Glomerular endothelial cell (primary cell): ENCODE measurements around the gene SMCO4. TPM values are rescaled to one million over a fixed set of nuclear protein-coding genes. Genes with fewer than 3 reads are reported as not detected.

ENCODE experiments used
- DNase-seq: peaks from one replicate; pipeline ENCODE4 v3.0.0-alpha.2; 2011; ENCODE audit warnings: low read depth, low spot score; ENCODE audit errors: extremely low read depth
- total RNA-seq: library from RNA; depleted of rRNA; stranded (reverse); fragments of >200 nt; gene quantifications from 2 replicates; pipeline ENCODE4 v1.2.3, GENCODE V29; 2015

SMCO4 gene
- total RNA-seq, 1 donor from 2014 or later: 24.0 TPM

- no peak for DNase-seq
Observed at GRCh38 chr11:93529707-93530467, 13.3 kb downstream of the SMCO4 start.

DNA sequence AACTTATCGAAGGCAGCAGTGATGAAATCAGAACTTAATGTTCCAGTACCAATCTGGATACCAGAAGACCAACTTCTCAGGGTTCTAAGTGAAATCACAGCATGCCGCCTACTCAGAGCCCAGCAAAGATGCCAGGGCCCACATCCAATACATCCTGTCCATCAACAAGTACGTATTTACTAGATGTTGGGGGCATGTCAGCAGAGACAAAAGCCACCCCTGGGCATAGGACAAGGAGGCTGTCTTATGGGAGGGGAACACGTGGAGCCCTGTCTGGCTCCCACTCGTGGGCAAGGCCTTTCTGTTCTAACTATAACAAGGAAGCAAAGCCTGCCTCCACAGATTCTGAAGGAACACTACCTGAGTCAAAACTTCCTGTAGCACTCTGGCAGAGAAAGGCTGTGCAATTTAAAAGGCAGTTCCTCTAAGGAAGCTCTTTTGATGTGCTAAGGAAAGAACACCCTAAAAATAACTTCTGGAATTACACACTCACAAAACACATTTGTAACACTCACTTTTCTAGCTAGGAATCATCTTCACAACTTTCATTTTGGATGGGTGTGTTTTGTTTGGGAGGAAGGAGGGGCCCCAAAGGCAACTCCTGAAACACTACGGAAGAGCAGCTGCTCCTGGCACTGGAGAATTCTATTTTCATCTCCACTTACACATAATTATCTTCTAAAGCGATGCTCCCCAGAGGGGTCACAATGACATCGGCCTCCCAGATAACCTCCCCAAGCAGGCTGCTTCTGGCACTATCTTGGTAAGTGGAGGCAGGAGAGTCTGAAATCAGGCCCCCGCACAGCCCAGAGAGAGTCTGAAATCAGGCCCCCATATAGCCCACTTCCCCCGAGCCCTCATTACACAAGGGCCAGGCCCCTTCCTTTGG lies 14.2 kb downstream of the SMCO4 start:
- no peak for DNase-seq

GRCh38 chr11:93528252-93528651 lies 14.9 kb downstream of the SMCO4 start:
- DNase-seq: no peak

- no peak for DNase-seq
Observed at GRCh38 chr11:93526641-93527583, 16.3 kb downstream of the SMCO4 start.

DNA sequence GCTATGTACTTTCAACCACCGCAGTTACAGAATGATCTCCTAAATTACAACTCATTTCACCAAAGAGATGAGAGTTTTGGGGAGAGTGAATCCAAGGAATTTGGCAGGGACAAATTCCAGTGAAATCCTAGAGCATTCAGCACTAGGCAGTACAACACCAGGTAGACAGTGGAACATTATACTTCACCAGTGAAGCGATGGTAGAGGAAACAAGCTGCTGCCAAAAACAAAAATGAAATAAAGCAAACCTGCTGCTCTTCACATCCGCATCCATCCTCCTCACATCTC lies 16.9 kb downstream of the SMCO4 start:
- DNase-seq: no peak

- no peak for DNase-seq
Observed at GRCh38 chr11:93525601-93526345, 17.4 kb downstream of the SMCO4 start.

DNA sequence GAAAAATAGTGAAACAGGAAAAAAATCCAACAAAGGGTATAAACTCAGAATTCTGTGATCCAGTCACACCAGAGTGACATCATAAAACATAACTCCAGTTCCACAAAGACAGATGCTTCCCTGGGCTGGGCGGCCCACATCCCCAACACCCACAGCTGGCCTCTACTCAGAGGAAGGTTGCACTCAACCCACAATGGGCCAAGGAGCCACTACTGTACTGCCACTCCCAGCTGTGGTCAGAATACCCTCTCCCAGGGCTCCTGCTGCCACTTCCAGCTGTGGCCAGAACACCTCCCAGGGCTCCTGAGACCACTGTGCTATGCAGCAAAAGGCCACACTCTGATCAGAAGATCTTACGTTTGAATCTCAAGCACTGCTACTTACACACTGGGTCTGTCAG lies 18.3 kb downstream of the SMCO4 start:
- no peak for DNase-seq

DNA sequence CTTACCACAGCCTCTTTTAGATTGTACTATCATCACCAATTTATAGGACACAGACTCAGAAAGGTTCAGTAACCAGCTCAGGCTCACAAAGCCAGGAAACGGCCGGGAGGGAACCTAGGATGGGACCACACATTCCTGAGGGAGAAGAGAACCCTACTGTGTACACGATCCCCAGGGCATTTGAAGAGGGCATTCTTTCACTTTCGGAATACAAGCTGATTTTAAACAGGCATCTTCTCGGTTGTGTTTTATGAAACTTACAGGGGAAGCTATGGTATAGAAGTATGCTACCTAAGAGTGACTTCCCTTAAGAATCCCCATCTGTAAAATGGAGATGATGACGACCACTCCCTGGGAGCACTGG lies 19.0 kb downstream of the SMCO4 start:
- no peak for DNase-seq

DNA sequence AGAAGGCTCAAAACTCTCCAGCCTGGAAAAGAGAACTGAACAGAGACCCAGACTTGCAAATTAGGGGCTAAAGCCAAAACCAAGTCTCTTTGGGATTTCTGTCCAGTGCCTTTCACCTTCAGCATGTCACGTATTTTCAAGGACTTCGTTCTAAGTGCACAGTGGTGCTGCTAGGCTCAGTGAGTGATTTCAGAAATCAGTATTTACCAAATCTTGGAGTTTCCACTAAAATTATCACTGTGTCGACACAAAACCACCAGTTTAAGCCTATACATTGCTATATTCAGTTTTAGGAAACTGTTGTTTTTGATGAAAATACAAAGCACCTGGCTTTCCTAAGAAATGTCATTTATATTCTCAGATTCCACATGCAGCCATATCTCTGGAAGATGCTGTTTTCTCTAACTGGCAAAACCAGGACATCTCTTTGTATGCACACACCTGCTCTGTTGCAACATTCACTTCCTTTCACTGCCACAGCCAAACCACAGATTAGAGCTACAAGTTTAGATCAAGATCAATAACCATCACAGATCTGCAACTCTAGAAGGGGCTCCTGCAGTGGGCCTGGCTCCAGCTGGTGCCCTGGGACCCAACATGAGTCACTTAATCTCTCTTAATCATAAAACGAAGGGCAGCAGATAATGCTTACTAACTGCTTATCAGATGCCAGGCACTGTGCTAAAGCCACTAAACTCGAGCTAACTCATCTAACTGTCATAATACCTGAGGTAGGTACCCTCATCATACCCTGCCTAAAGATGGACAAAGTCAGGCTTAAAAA lies 22.3 kb downstream of the SMCO4 start:
- DNase-seq: no peak

GRCh38 chr11:93519179-93519578 lies 24.0 kb downstream of the SMCO4 start:
- DNase-seq: no peak

DNA sequence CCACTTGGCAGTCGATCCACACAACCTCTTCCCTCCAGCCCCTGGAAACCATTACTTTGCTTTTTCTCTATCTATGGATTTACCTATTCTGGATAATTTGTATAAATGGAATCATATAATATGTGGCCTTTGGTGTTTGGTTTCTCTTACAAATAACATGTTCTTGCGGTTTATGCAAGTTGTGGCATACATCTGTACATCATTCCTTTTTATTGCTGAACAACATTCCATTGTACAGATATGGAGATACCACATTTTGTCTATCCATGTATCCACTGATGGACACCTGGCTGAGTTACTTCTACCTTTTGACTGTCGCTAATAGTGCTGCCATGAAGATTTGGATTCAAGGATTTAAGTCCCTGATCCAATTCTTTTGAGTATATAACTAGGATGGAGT lies 25.1 kb downstream of the SMCO4 start:
- DNase-seq: no peak

GRCh38 chr11:93517611-93518010 lies 25.6 kb downstream of the SMCO4 start:
- DNase-seq: no peak

- DNase-seq: no peak
Observed at GRCh38 chr11:93517041-93517440, 26.1 kb downstream of the SMCO4 start.

- DNase-seq: no peak
Observed at GRCh38 chr11:93515441-93516025, 27.7 kb downstream of the SMCO4 start.

DNA sequence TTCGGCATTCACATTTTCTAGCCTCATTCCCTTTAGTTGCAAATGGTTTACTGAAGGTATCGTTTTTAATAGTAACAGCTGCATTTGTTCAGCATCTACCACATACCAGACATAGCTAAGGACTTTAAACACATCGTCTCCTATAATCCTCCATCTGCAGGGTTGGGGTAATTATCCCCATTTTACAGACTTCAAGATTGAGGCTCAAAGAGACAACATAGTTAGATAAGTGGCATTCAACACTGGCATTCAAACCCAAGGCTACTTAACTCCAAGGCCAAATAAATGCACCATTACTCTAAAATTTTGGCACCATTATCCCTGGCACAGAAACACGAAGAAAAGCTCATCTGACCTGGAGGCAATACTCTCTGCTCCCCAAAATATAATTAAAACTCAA lies 28.5 kb downstream of the SMCO4 start:
- no peak for DNase-seq

- no peak for DNase-seq
Observed at GRCh38 chr11:93513772-93514171, 29.4 kb downstream of the SMCO4 start.

- DNase-seq: no peak
Observed at GRCh38 chr11:93512949-93513667, 30.1 kb downstream of the SMCO4 start.

GRCh38 chr11:93512073-93512475 lies 31.1 kb downstream of the SMCO4 start:
- no peak for DNase-seq
